GM23338 (cell line): ENCODE data around the gene EPHA6. TPM values are rescaled to one million over a fixed set of nuclear protein-coding genes. Genes with fewer than 3 reads are reported as not detected.
"Not testable (repeated sequence)": the region's sequence is repeated elsewhere in the genome, so short reads cannot be mapped to it uniquely, and the experiment has no call there.

ENCODE experiments used
- ATAC-seq: fragments of 200-7000 bp; cut with Tn5 transposase; 3 replicates; pipeline ENCODE4 v1.9.1; 2020
- DNase-seq: peaks from one replicate; pipeline ENCODE4 v3.0.0-alpha.2; 2015; ENCODE audit warnings: low spot score
- H2AFZ ChIP-seq: fragments of 200-600 bp; sonication (generic); 2 replicates; pipeline ENCODE4 v1.8.0; 2016; ENCODE audit warnings: antibody characterized with exemption, mild to moderate bottlenecking, moderate library complexity
- H3F3A ChIP-seq: fragments of 200-600 bp; sonication (generic); replicated peaks from 2 replicates; pipeline ENCODE4 v1.8.0; 2017; ENCODE audit warnings: antibody characterized with exemption, mixed run types, low read depth
- H3K27ac ChIP-seq: fragments of 200-600 bp; sonication (generic); 2 replicates; pipeline ENCODE4 v1.6.1; 2016; ENCODE audit warnings: low read depth
- H3K27me3 ChIP-seq: fragments of 200-600 bp; sonication (generic); 2 replicates; pipeline ENCODE4 v1.8.0; 2016; ENCODE audit warnings: mild to moderate bottlenecking, mixed run types, moderate library complexity; ENCODE audit not compliant: insufficient read depth
- H3K36me3 ChIP-seq: fragments of 200-600 bp; sonication (generic); 2 replicates; pipeline ENCODE4 v1.8.0; 2016; ENCODE audit warnings: mild to moderate bottlenecking; ENCODE audit not compliant: insufficient read depth
- H3K4me1 ChIP-seq: fragments of 200-600 bp; sonication (generic); 2 replicates; pipeline ENCODE4 v1.8.0; 2016; ENCODE audit warnings: mild to moderate bottlenecking, moderate library complexity; ENCODE audit not compliant: insufficient read depth
- H3K4me2 ChIP-seq: fragments of 200-600 bp; sonication (generic); 2 replicates; pipeline ENCODE4 v1.7.1; 2017; ENCODE audit warnings: mixed run types
- H3K4me3 ChIP-seq: fragments of 200-600 bp; sonication (generic); 2 replicates; pipeline ENCODE4 v1.6.1; 2016; ENCODE audit warnings: mixed run types
- H3K79me2 ChIP-seq: fragments of 200-600 bp; sonication (generic); replicated peaks from 2 replicates; pipeline ENCODE4 v1.8.0; 2017; ENCODE audit warnings: mild to moderate bottlenecking; ENCODE audit not compliant: insufficient read depth
- H3K9me2 ChIP-seq: fragments of 200-600 bp; sonication (generic); 2 replicates; pipeline ENCODE4 v1.8.0; 2017; ENCODE audit not compliant: insufficient read depth
- H4K20me1 ChIP-seq: fragments of 200-600 bp; sonication (generic); replicated peaks from 2 replicates; pipeline ENCODE4 v1.8.0; 2017; ENCODE audit warnings: mild to moderate bottlenecking; ENCODE audit not compliant: insufficient read depth
- H3K27ac Mint-ChIP-seq: 2 replicates; pipeline ENCODE4 v1.8.0; 2020; ENCODE audit warnings: inconsistent platforms, mild to moderate bottlenecking, moderate library complexity, mixed read lengths
- H3K27me3 Mint-ChIP-seq: 3 replicates; pipeline ENCODE4 v1.8.0; 2022; ENCODE audit warnings: low read depth, mild to moderate bottlenecking, moderate library complexity, mixed read lengths, inconsistent platforms; ENCODE audit not compliant: insufficient read depth, poor library complexity
- H3K36me3 Mint-ChIP-seq: 3 replicates; pipeline ENCODE4 v1.8.0; 2021; ENCODE audit warnings: low read depth, mild to moderate bottlenecking, inconsistent platforms, moderate library complexity, mixed read lengths
- H3K4me1 Mint-ChIP-seq: 3 replicates; pipeline ENCODE4 v1.8.0; 2020; ENCODE audit warnings: mild to moderate bottlenecking, inconsistent platforms, mixed read lengths
- H3K4me3 Mint-ChIP-seq: 3 replicates; pipeline ENCODE4 v1.8.0; 2021; ENCODE audit warnings: moderate library complexity, mild to moderate bottlenecking, inconsistent platforms, mixed read lengths
- H3K9me3 Mint-ChIP-seq: 3 replicates; pipeline ENCODE4 v1.8.0; 2020; ENCODE audit warnings: moderate library complexity, mild to moderate bottlenecking, inconsistent platforms, mixed read lengths
- ETS1 ChIP-seq: IDR thresholded peaks from 2 replicates; pipeline ENCODE4 v1.6.1; 2016; ENCODE audit warnings: antibody characterized with exemption
- JUNB ChIP-seq: IDR thresholded peaks from one replicate; pipeline ENCODE4 v1.6.1; 2016; ENCODE audit warnings: antibody characterized with exemption; ENCODE audit not compliant: unreplicated experiment
- NANOG ChIP-seq: IDR thresholded peaks from 2 replicates; pipeline ENCODE4 v1.6.1; 2016; ENCODE audit warnings: antibody characterized with exemption, borderline replicate concordance
- REST ChIP-seq: IDR thresholded peaks from one replicate; pipeline ENCODE4 v1.6.1; 2018; ENCODE audit warnings: antibody characterized with exemption; ENCODE audit not compliant: unreplicated experiment
- STAT1 ChIP-seq: IDR thresholded peaks from one replicate; pipeline ENCODE4 v1.6.1; 2016; ENCODE audit warnings: antibody characterized with exemption; ENCODE audit not compliant: unreplicated experiment
- ZNF462 ChIP-seq: fragments of 250-450 bp; sonication (Bioruptor Pico); IDR thresholded peaks from 2 replicates; pipeline ENCODE4 v1.5.0; 2020; ENCODE audit warnings: mild to moderate bottlenecking, moderate library complexity
- polyA plus RNA-seq: library from polyadenylated mRNA; unstranded; fragments of >200 nt; fragmentation: Nextera tagmentation; extraction: Ambion mirVana; gene quantifications from 2 replicates; pipeline ENCODE4 v1.2.1, GENCODE V29; 2016
- total RNA-seq: library from RNA; depleted of rRNA; stranded (reverse); fragments of >200 nt; shearing (Covaris generic); gene quantifications from 2 replicates; pipeline ENCODE4 v1.2.3, GENCODE V29; 2014

The EPHA6 gene
- total and polyA plus RNA-seq, 2 experiments from 2014 or later: 0.37 to 2.6 TPM

GRCh38 chr3:97613139-97613538 lies 798.7 kb downstream of the EPHA6 start:
- H3K27ac ChIP-seq: no peak overlapping the region
- Mint-ChIP-seq H3K36me3 (0 out of 3 replicates have a peak, but pooled peaks cover 4% of the 10 kb centered on the region), H3K27me3 (peaks cover 1% of the 10 kb centered on the region), H3K27ac (no peak overlapping the region), H3K9me3 (peaks cover 3% of the 10 kb centered on the region; the same call in 2 of the 3 replicates), H3K4me1 (no peaks in the 10 kb centered on the region; the same call in 2 of the 3 replicates), H3K4me3 (no peak overlapping the region)
- no peaks in the 10 kb centered on the region for H3K9me2 ChIP-seq
- H4K20me1 ChIP-seq: no peaks in the 10 kb centered on the region
- no peak overlapping the region for H3K4me2 ChIP-seq
- ATAC-seq (no peak), DNase-seq (no peak)
- H3K4me1 ChIP-seq: no peaks in the 10 kb centered on the region
- H3K79me2 ChIP-seq: no peaks in the 10 kb centered on the region
- H2AFZ ChIP-seq: no peak overlapping the region
- no peak for TF ChIP-seq NANOG
- TF ChIP-seq ETS1: no peak
- H3K36me3 ChIP-seq: no peaks in the 10 kb centered on the region
- no peaks in the 10 kb centered on the region for H3F3A ChIP-seq
- no peaks in the 10 kb centered on the region for H3K27me3 ChIP-seq
- no peak overlapping the region for H3K4me3 ChIP-seq

- H3K4me1 ChIP-seq, ATAC-seq: not testable (repeated sequence)
These were observed 806.1 kb downstream of the EPHA6 start for GRCh38 chr3:97620514-97620913.

GRCh38 chr3:97636465-97636864 lies 822.1 kb downstream of the EPHA6 start:
- Histone ChIP-seq H2AFZ (no peak overlapping the region), H3K4me3 (no peak overlapping the region), H3K4me2 (no peak overlapping the region), H3K79me2 (no peaks in the 10 kb centered on the region), H4K20me1 (no peaks in the 10 kb centered on the region), H3K27ac (no peak overlapping the region), H3K27me3 (no peaks in the 10 kb centered on the region), H3K36me3 (no peaks in the 10 kb centered on the region), H3K9me2 (no peaks in the 10 kb centered on the region), H3F3A (no peaks in the 10 kb centered on the region), H3K4me1 (peaks cover 6% of the 10 kb centered on the region; the same call in 1 of the 2 replicates)
- no peaks in the 10 kb centered on the region; the same call in 2 of the 3 replicates for H3K4me1 Mint-ChIP-seq
- H3K9me3 Mint-ChIP-seq: no peaks in the 10 kb centered on the region; the same call in 2 of the 3 replicates
- no peak overlapping the region for H3K27ac Mint-ChIP-seq
- peaks cover 6% of the 10 kb centered on the region; the same call in 1 of the 3 replicates for H3K36me3 Mint-ChIP-seq
- DNase-seq (no peak), ATAC-seq (no peak)
- H3K27me3 Mint-ChIP-seq: no peaks in the 10 kb centered on the region
- no peak overlapping the region for H3K4me3 Mint-ChIP-seq
- TF ChIP-seq JUNB: no peak
- TF ChIP-seq ZNF462 (CRISPR knock-in tag): no peak
- TF ChIP-seq STAT1: no peak
- no peak for TF ChIP-seq NANOG
- TF ChIP-seq REST: no peak

More at GRCh38 chr3:97620514-97620913, 806.1 kb downstream of the EPHA6 start:
- H3K27me3 Mint-ChIP-seq, H3K27ac ChIP-seq, H4K20me1 ChIP-seq, DNase-seq, H3K9me3 Mint-ChIP-seq, H3K27ac Mint-ChIP-seq, H3K36me3 Mint-ChIP-seq, H3K4me2 ChIP-seq, H3K9me2 ChIP-seq, H2AFZ ChIP-seq, H3K4me1 Mint-ChIP-seq, H3K79me2 ChIP-seq, H3K4me3 Mint-ChIP-seq, H3K4me3 ChIP-seq, H3K27me3 ChIP-seq, H3F3A ChIP-seq, H3K36me3 ChIP-seq: not testable (repeated sequence)
